GM18868 (cell line): ENCODE data around the gene TNIP1.
A peak's percentile ranks its signal among the peaks of the same experiment; 100 is the strongest.

Experiments used
- ATAC-seq: cut with Tn5 transposase; IDR thresholded peaks from one replicate; pipeline ENCODE4 v1.9.1; 2021; ENCODE audit warnings: mild to moderate bottlenecking, moderate library complexity; ENCODE audit not compliant: unreplicated experiment

The TNIP1 gene

GRCh38 chr5:151024440-151025249 lies 56.2 kb downstream of the TNIP1 start:
- ATAC-seq: no peak

DNA sequence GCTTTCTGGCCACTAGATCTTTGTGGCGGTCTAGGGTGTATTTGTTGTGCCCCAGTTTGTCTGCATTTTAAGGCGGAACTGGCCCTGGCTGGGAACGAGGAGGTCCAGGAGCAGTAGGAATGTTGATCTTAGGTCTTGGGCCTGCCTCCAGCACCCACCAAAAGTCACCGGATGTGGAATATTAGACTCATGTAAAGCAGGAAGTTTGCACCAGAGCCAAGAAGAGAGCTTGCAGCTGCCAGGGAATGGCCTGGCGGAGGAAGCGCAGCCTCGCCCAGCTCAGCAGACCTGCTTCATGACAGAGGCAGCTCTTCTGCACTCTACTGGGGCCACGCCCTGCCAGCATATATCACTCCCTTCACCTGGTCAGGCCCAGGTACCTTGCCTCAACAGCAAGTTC lies 57.2 kb downstream of the TNIP1 start:
- ATAC-seq: no peak

- no peak for ATAC-seq
These were observed 57.7 kb downstream of the TNIP1 start for GRCh38 chr5:151023047-151023615.

GRCh38 chr5:151022511-151023018 lies 58.3 kb downstream of the TNIP1 start:
- no peak for ATAC-seq

- ATAC-seq: no peak
These were observed 59.1 kb downstream of the TNIP1 start for GRCh38 chr5:151021746-151022145.

DNA sequence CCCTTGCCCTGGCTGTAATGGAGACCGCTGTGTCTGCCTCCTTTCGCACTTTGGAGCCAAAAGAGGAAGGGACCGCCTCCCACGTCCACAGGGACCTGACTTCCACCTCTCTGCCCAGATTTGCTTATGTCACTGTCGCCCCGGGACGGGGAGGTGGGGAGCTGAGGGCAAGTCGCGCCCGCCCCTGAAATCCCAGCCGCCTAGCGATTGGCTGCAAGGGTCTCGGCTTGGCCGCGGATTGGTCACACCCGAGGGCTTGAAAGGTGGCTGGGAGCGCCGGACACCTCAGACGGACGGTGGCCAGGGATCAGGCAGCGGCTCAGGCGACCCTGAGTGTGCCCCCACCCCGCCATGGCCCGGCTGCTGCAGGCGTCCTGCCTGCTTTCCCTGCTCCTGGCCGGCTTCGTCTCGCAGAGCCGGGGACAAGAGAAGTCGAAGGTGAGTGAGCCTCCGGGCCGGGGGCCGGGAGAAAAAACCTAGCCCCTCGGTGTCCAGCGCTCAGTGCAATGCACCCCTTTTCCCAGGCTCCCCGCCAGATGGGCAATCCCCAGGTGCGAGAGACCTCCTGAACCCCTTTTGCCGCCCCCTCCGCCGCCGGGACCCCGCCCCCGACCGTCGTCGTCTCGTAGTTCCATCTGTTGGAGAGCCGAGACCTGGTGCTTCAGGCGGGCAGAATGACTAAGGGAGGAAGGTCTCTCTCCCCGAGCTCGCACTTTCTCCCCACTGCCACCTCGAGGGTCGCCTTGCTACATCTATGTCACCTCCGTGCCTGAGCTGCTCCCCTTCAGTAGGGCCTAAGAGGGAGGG lies 60.3 kb downstream of the TNIP1 start, which contains the start of gene GPX3:
TSS of gene GPX3 (plus strand) at position 288 of the 807 bp plus-strand sequence. CDS start at position 352, 64 bp downstream.
- peak; percentile 59 for ATAC-seq

DNA sequence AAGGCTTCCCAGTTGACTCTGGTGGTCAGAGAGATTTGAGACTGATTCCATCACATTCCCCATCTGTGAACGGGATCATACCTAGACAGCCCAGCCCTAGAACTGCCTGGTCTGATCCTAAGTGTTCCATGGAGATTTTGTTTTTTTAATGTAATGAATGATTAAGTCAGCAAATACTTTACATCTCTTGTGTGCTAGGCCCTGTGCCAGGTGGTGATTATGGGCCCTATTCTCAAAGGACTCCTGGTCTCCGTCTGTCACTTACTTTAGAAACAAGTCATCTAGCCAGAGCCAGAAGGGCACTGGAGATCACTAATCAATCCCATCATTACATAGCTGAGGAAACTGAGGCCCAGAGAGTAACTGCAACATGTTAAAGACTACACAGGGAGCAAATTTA lies 61.5 kb downstream of the TNIP1 start:
- ATAC-seq: no peak

DNA sequence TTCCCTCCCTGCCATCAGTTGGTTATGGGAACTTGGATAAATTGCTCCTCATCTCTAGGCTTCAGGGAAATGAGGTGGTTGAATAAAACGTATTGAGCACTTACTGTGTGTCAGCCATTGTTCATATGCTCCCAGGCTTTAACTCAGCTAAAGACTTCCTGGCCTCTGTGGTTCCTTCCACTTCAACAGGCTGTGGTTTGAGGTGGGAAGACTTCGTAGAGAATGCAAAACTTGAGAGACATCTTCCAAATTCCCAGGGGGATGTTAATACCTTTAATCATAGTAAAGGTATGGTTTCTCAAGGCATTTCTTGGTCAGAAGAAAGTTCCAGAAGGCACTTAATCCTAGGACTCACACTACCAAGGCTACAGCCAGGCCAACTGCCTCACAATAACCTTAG lies 62.0 kb downstream of the TNIP1 start:
- no peak for ATAC-seq

DNA sequence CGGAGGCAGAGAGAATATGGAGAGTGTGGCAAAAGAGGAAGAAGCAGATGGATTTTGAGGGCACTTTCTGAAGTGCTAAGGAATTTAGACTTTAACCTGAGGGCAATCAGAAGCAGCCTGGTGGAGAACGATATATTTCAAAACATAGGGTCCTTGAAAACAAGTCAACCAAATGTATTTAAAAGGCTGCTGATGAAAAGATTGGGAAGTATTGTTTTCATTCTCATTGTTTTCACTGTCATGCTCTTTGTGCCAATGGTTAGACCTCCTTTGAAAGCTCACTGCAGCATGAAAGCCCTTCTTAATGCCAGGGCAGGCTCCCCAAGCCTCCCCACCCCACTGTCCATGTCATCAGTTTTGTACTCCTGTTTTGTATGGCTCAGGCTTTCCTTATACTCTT lies 62.9 kb downstream of the TNIP1 start:
- no peak for ATAC-seq

- ATAC-seq: no peak
These were observed 64.1 kb downstream of the TNIP1 start for GRCh38 chr5:151016700-151017099.

DNA sequence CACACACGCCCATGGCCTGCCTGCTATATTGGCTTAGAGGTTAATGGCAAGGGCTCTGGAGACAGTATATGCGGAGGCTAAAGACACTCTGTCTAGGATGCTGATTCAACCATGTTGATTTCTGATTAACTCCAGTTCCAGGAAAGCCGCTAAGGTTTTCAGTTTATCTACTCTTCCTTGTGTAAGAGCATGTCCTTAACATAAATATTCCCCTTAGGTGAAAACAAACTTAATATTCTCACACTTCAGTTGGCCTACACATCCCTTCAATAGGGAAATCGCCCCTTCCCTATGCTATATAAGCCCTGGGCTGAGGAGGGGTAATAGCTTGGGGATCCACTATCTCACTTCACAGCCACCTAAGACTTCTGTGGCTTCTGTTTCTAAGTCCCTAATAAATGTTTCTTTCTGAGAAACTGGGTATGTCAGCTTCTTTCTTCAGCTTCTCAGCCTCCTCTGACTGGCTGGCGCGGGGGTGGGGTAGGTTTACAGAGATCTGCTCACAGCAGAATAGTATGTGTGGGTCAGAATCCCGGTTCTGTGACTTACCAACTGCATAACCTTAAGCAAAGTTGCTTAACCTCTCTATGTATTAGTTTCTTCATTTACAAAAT lies 64.8 kb downstream of the TNIP1 start:
- ATAC-seq: no peak

DNA sequence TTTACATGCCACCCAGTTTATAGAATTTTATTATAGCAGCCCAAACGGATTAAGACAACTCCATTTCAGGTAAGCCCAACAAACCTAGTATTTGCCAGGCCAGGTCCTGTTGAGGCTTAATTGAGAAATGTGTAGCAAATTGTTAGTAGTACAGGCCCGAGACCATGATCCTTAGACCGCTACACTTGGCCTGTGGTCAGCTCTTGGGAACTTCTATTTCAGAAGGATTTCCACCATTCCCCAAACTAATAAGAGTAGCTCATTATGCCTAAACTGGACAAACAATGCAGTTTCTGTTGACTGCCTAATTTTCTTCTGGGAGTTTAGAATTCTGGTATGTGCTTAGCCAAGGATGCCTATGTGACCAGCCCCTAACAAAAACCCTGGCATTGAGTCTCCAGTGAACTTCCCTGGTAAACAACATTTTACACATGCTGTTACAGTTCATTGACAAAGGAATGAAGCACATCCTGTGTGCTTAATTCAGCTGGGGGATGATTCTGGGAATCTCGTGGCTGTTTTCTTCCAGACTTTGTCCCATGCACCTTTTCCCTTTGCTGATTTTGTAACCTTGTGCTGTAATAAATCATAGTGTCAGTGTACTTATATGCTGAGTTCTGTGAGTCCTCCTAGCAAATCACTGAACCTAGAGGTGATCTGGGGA lies 66.0 kb downstream of the TNIP1 start:
- ATAC-seq: no peak

DNA sequence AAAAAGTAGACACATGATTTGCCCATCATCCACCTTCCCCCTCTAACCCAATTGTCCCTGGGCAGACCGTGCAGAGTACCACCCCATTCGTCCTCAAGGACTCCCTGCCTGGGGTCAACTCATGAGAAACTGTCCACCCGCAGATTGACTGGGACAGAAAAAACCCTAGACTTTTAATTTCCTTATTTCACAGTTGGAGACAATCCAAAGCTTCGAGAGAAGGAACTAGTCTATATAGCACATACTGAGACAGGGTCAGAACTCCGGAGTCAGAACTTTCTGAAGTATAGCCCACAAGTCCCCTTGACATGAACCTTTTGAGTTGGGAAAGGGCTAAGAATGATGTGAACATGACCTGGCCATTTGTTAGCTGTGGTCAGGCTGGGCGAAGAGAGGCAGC lies 68.0 kb downstream of the TNIP1 start:
- no peak for ATAC-seq

DNA sequence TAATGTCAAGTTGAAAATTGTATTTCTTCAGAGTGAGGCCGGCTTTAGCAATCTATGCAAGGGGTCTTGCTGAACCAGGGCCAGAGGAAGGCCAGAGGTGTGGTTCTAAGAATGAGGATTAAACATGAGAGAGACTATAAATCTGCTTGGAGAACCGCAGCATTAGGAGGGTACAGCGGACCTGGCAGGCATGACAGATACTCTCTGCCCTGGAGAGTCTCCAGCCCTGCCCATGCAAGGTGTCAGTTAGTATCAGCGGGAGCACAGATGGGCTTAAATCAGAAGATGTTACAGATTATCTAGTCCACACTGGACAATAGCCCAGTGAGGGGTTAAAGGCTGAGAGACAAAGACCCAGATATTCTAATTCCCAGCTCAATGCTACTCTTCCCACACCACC lies 71.9 kb downstream of the TNIP1 start:
- no peak for ATAC-seq

GRCh38 chr5:151008210-151008491 lies 72.7 kb downstream of the TNIP1 start:
- ATAC-seq: no peak

- ATAC-seq: no peak
These were observed 73.2 kb downstream of the TNIP1 start for GRCh38 chr5:151007430-151008209.

DNA sequence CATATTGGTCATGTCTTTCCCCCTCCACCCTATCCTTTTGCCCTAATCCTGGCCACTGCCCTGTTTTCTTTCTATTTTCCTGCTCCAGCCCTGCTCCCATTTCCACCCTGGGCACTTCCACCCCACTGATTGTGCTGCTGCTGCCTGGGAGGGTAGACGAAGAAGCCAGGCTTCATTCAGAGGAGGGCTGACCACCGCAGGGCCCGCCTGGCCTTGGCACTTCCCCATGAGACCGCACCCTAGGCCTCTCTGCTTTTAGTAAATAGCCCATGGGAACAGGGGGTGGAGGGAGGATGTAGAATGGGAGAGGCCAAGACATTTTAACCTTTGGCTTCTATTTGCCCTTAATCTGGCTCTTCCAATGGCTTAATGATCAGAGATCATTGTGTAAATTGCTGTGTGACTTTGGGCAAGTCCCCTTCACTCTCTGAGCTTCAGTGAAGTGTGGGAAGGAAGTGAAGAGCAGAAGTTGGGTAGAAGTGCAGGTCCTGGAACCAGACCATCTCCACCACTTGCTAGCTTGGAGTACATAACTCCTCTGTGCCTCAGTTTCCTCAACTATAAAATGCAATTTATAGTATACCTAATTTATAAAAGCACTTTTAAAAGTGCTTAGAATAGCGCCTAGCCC lies 74.0 kb downstream of the TNIP1 start:
- no peak for ATAC-seq

- no peak for ATAC-seq
These were observed 74.8 kb downstream of the TNIP1 start for GRCh38 chr5:151005950-151006576.
